ENCODE measurements around the gene KIAA1210. TPM values are rescaled to one million over a fixed set of nuclear protein-coding genes. Genes with fewer than 3 reads are reported as not detected.

Gene KIAA1210
- total and polyA plus RNA-seq, 2 of the 8 experiments (the other 6 are each of a cell fraction or from before 2014, with no cell fraction given), result 0.02 TPM; not detected in 1

DNA sequence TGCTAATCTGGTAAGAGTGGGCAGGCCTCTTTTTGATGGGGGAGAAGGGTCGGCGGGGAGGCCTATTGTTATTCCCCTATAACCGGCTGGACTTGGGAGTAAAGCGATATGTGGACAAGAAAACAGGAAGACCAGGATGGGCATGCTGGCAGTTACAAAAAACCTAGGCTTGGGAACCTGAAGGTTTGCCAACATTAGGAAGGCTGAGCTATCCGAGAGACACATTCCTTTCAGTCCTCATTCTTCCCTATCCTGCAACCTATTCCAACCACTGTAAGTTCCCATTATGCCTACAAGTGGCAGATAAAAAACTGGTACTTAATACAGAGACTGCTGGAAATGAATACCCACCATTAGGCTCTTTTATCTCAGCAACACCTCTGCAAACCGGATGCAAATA is 87.2 kb downstream of the KIAA1210 start (continued):
- TF ChIP-seq RBBP5 (IDR thresholded peaks at IDR 0.05; ENCODE audit: borderline replicate concordance, low read depth, low read length) (no peak), BACH1 (IDR thresholded peaks at IDR 0.05; ENCODE audit: low read length) (no peak), TBP (IDR thresholded peaks at IDR 0.05; ENCODE audit: low read depth, low read length) (no peak), TAF7 (optimal IDR thresholded peaks at IDR 0.05; ENCODE audit: borderline replicate concordance, low read depth, low read length) (no peak)

Data from H1 (cell line).